Measurements from ENCODE around the gene NSMF. TPM values are rescaled to one million over a fixed set of nuclear protein-coding genes. Genes with fewer than 3 reads are reported as not detected.

Gene NSMF
- polyA plus RNA-seq, 1 donor: 33.4 TPM

DNA sequence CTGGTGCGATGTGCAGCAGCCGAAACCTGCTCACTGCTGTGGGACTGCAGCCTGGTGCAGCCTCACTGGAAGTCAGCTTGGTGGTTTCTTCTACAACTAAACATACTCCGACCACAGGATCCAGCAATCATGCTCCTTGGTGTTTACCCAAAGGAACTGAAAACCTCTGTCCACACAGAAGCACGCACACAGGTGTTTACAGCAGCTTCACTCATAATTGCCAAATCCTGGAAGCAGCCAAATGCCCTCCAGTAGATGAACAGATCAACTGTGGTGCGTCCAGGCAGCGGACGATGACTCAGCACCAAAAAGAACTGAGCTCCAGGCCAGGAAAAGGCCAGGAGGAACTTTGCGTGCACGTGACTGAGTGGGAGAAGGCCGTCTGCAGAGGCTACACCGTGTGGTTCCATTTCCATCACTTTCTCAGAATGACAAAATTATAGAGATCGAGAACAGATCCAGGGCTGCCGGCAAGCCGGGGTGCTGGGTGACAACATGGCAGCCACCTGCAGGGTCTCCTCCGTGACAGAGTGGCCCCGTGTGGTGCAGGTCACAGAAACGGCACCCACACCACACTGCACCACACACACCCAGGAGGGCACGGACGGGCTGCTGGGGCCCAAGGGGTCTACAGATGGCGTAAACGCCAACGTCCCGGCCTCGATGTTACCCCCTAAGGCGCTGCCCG lies 23.1 kb upstream of the NSMF start:
- no peak for DNase-seq

DNA sequence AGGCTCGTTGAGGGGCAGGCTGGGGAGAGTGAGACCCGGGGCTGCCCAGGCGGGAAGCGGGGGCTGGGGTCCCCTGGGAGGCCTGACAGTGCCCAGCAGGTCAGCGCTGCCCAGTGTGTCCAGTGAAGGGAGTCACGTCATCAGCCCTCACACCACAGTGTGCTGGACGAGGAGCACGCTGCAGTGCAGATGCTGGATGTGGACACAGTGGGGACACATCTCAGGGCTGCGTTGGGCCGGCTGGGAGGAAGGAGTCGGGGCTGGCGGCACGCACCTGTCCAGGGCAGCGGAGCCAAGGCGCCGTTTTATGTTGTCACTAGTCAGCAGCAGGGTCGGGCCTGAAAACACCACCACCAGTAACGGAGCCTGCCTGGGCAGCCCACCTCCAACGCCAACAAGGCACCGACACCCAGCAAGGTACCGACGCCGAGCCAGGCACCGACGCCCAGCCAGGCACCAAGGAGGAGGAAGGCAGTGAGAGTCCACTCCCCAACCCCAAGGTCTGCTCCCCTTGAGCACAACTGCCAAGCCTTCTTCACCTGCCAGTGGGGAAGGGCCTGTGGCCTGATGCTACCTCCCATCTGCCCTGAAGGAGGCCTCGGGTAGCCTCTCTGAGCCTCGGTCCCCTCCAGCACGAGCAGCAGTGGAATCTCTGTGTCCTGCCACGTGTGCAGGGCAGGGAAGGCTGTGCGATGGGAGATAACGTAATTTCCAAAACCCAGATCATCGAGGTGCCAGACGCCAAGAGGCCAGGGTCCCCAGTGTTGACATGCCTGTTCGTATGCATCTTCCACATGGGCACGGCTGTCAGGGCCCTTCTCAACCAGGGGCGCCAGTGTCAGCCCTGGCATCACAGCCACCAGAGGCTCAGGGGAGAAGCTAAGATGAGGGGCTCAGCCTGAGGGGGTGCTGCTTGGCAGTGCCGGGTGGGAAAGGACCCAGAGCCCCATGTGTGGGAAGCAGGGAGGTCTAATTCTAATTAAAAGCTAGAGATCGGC lies 21.9 kb upstream of the NSMF start:
- no peak overlapping the region for H3K27ac ChIP-seq (ENCODE audit: low read length)
- H3K36me3 ChIP-seq (ENCODE audit: control insufficient read depth, insufficient read depth, low read length): no peaks in the 10 kb centered on the region
- no CpG with 5 or more reads among the region's 38 CpGs for WGBS (ENCODE audit: insufficient coverage, low lambda C conversion rate)

More for the DNA sequence above, 23.1 kb upstream of the NSMF start:
- Histone ChIP-seq H3K4me1 (ENCODE audit: control insufficient read depth, insufficient read depth, low read length) (no peaks in the 10 kb centered on the region), H3K4me3 (ENCODE audit: low read length) (no peak overlapping the region), H3K9me3 (ENCODE audit: control insufficient read depth, low read depth, low read length) (no peaks in the 10 kb centered on the region), H3K27ac (ENCODE audit: low read length) (no peak overlapping the region), H3K36me3 (ENCODE audit: control insufficient read depth, insufficient read depth, low read length) (no peaks in the 10 kb centered on the region), H3K27me3 (ENCODE audit: control insufficient read depth, insufficient read depth, low read length) (no peaks in the 10 kb centered on the region)
- 80% methylated on average over 1 of the region's 26 CpGs for WGBS (ENCODE audit: insufficient coverage, low lambda C conversion rate)

DNA sequence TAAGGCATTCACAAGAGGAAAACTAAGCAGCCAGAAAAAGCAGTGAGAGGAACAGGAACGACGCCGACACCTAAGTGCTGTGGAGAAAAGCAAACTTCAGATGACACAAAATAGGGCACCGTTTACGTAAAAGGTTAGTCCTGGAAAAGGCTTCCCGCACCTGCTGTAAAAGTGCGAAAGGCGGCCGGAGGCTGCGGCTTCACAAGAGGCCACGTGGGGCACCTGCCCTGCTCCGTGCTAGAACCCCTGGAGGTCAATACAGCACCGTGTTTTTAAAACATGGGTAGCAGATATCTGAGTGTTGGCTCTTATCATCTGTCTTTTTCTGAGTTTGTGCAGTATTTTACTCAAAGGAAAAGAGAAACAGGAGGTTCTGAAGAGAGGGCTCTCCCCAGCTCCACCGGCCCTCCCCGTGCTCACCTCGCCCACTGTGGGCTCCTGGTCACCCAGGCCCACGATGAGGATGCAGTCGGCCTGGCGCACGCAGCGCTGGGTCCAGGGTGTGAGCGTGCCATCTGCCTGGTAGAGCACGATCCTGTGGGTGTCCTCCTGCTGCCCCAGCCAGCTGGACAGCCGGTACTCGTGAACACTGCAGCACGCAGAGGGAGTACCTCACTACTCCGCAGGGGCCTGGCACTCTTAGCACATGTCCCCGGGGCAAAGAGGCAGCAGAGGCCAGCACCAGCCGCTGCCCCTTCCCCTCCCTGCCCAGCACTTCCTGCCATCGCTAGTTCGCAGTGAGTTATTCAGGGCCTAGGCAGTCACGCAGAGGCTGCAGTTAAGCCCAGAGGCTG lies 21.0 kb upstream of the NSMF start:
- no peak for DNase-seq
- H3K36me3 ChIP-seq (ENCODE audit: control insufficient read depth, insufficient read depth, low read length): no peaks in the 10 kb centered on the region
- H3K4me3 ChIP-seq (ENCODE audit: low read length): no peak overlapping the region
- peaks cover 4% of the 10 kb centered on the region for H3K9me3 ChIP-seq (ENCODE audit: control insufficient read depth, low read depth, low read length)
- H3K27ac ChIP-seq (ENCODE audit: low read length): no peak overlapping the region
- no peaks in the 10 kb centered on the region for H3K4me1 ChIP-seq (ENCODE audit: control insufficient read depth, insufficient read depth, low read length)
- 60% methylated on average over 1 of the region's 32 CpGs for WGBS (ENCODE audit: insufficient coverage, low lambda C conversion rate)
- H3K27me3 ChIP-seq (ENCODE audit: control insufficient read depth, insufficient read depth, low read length): no peaks in the 10 kb centered on the region

More for the DNA sequence above, 21.9 kb upstream of the NSMF start:
- DNase-seq: no peak
- no peaks in the 10 kb centered on the region for H3K27me3 ChIP-seq (ENCODE audit: control insufficient read depth, insufficient read depth, low read length)
- peaks cover 4% of the 10 kb centered on the region for H3K9me3 ChIP-seq (ENCODE audit: control insufficient read depth, low read depth, low read length)
- no peak overlapping the region for H3K4me3 ChIP-seq (ENCODE audit: low read length)
- H3K4me1 ChIP-seq (ENCODE audit: control insufficient read depth, insufficient read depth, low read length): no peaks in the 10 kb centered on the region

DNA sequence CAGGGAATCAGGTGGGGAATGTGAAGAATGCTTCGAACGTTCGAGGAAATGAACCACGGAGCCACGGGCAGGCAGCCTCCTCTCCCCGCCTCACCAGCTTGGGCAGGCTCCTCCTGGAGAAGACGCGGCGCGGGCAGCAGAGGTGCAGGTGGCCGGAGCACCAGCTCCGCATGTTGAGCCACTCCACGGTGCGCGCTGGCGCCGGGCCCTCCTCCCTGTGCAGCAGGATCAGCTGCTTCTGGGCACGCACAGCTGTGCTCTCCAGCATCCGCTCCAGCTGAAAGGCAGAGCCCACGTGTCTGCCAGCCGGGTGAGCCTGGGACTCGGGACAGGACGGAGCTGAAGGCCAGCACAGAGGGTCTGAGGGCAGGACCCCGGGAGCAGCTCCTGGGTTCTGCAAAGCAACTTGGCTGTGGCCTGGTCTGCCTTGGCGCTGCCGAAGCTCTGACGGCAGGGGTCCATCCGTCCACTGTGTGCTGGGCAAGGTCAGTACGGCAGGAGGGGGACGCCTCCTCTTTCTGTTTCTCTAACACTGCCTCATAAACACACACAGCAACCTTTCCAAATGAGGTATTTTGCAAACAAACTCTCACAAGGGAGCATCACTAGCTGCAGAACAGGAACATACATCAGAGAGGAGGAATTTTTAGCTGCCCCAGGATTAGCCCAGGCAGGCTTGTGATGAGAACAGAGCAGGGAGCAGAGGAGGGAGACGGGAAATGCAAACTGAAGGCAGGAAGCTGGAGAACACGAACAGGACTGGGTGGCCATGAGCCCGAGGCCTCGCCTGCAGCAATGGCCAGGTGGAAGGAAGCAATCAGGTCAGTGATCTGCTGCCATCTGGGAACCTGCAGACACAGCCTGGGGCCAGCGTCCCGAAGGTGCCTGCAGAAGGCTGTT lies 20.1 kb upstream of the NSMF start:
- Histone ChIP-seq H3K9me3 (ENCODE audit: control insufficient read depth, low read depth, low read length) (peaks cover 11% of the 10 kb centered on the region), H3K27me3 (ENCODE audit: control insufficient read depth, insufficient read depth, low read length) (no peaks in the 10 kb centered on the region), H3K4me3 (ENCODE audit: low read length) (no peak overlapping the region), H3K4me1 (ENCODE audit: control insufficient read depth, insufficient read depth, low read length) (no peaks in the 10 kb centered on the region), H3K27ac (ENCODE audit: low read length) (no peak overlapping the region), H3K36me3 (ENCODE audit: control insufficient read depth, insufficient read depth, low read length) (no peaks in the 10 kb centered on the region)
- DNase-seq: no peak
- 68% methylated on average over 5 of the region's 36 CpGs for WGBS (ENCODE audit: insufficient coverage, low lambda C conversion rate)

DNA sequence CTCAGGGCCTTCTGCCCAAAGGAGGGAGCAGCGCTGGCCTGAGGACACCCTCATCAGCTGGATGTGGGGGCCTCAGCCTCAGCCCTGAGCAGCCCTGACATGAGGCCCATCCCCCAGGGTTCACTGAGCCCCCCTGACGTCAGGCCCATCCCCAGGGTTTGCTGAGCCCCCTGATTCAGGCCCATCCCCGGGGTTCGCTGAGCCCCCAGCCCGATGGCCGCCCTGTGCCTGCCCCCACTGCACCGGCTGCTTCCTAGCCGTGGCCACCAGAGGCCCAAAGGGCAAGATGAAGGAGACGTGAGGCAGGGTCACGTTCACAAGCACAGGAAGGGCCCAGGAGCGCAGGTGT lies 19.5 kb upstream of the NSMF start:
- H3K27ac ChIP-seq (ENCODE audit: low read length): no peak overlapping the region
- H3K4me3 ChIP-seq (ENCODE audit: low read length): no peak overlapping the region
- H3K4me1 ChIP-seq (ENCODE audit: control insufficient read depth, insufficient read depth, low read length): no peaks in the 10 kb centered on the region
- H3K27me3 ChIP-seq (ENCODE audit: control insufficient read depth, insufficient read depth, low read length): no peaks in the 10 kb centered on the region
- WGBS (ENCODE audit: insufficient coverage, low lambda C conversion rate): no CpG with 5 or more reads among the region's 11 CpGs
- DNase-seq: no peak
- H3K9me3 ChIP-seq (ENCODE audit: control insufficient read depth, low read depth, low read length): peaks cover 12% of the 10 kb centered on the region
- no peaks in the 10 kb centered on the region for H3K36me3 ChIP-seq (ENCODE audit: control insufficient read depth, insufficient read depth, low read length)

DNA sequence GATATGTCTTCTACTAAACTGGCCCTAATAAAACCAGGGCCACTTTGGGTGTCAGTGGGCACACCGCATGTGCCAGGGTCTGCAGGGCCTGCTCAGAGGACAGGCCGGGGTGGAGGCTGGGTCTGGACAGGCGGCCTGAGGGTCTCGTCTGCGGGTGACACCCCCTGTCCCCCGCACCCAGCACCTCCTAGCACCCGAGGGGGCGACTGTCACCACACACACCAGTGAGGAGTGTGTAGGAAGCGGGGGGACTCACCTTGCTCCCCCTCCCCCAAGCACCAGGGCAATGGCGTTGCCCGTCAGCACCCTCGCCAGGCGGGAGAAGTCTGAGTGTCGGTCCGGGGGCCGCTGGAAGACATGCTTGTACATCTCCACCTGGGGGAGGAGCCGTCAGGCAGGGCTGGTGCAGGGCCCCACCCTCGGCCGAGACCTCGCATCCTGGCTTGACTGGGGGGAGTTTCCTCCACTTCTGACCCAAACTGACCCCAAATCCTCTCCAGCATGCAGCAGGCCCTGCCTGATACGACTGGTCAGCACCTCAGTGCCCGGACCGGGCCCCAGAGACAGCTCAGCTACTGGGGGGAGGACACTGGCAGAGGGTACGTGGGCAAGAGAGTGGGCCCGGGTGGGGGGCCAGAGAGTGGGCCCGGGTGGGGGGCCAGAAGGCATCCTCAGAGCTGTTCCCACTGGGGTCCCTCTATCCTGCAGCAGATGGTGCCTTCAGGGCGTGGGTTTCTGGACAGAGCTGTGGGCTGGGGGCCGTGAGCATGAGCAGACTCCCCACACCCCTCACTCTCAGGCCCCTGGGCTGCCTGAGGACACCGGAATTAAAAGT lies 18.9 kb upstream of the NSMF start:
- Histone ChIP-seq H3K4me3 (ENCODE audit: low read length) (no peak overlapping the region), H3K4me1 (ENCODE audit: control insufficient read depth, insufficient read depth, low read length) (no peaks in the 10 kb centered on the region), H3K27ac (ENCODE audit: low read length) (no peak overlapping the region), H3K27me3 (ENCODE audit: control insufficient read depth, insufficient read depth, low read length) (no peaks in the 10 kb centered on the region), H3K36me3 (ENCODE audit: control insufficient read depth, insufficient read depth, low read length) (no peaks in the 10 kb centered on the region), H3K9me3 (ENCODE audit: control insufficient read depth, low read depth, low read length) (peaks cover 12% of the 10 kb centered on the region)
- WGBS (ENCODE audit: insufficient coverage, low lambda C conversion rate): no CpG with 5 or more reads among the region's 29 CpGs
- no peak for DNase-seq

DNA sequence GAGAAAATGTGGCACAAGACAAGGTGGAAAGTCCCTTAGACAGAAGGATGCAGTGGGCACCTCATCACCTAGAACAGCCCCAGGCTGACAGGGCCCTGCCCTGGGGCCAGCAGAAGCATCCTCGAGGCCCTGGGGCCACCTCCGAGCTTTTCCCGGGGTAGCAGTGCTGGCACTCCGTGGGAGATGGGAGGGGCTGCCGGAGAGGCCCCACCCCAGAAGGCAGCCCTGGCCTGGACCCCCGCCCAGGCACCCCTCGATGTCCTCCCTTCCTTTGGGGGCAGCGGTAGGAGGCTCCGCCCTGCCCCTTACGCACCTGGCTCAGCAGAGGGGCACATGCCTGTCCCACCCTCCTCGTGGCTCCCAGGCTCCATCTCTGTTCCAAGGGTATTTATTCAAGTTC lies 17.7 kb upstream of the NSMF start:
- WGBS (ENCODE audit: insufficient coverage, low lambda C conversion rate): no CpG with 5 or more reads among the region's 11 CpGs

DNA sequence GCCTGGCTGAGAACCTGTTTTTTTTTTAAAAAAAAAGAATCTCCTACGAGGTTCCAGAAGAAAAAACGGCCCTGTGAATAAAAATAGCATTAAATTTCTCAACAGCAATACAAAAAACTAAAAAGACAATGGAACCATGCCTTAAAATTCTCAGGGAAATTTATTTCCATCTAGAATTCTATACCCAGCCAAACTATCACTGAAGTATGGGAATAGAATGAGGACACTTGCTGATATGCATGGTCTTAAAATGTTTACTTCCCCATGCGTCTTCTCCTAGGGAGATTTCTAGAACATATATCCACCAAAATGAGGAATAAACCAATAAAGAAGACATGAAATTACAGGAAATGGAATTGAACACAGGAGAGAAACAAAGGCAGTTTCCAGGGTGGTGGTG lies 16.5 kb upstream of the NSMF start:
- 81% methylated on average over 3 of the region's 3 CpGs for WGBS (ENCODE audit: insufficient coverage, low lambda C conversion rate)
- Histone ChIP-seq H3K9me3 (ENCODE audit: control insufficient read depth, low read depth, low read length) (peaks cover 12% of the 10 kb centered on the region), H3K36me3 (ENCODE audit: control insufficient read depth, insufficient read depth, low read length) (no peaks in the 10 kb centered on the region), H3K27ac (ENCODE audit: low read length) (no peak overlapping the region), H3K4me3 (ENCODE audit: low read length) (no peak overlapping the region), H3K4me1 (ENCODE audit: control insufficient read depth, insufficient read depth, low read length) (no peaks in the 10 kb centered on the region), H3K27me3 (ENCODE audit: control insufficient read depth, insufficient read depth, low read length) (no peaks in the 10 kb centered on the region)
- DNase-seq: no peak

More for the DNA sequence above, 17.7 kb upstream of the NSMF start:
- DNase-seq: no peak
- H3K4me1 ChIP-seq (ENCODE audit: control insufficient read depth, insufficient read depth, low read length): no peaks in the 10 kb centered on the region
- H3K27me3 ChIP-seq (ENCODE audit: control insufficient read depth, insufficient read depth, low read length): no peaks in the 10 kb centered on the region
- H3K36me3 ChIP-seq (ENCODE audit: control insufficient read depth, insufficient read depth, low read length): no peaks in the 10 kb centered on the region
- H3K4me3 ChIP-seq (ENCODE audit: low read length): no peak overlapping the region
- no peak overlapping the region for H3K27ac ChIP-seq (ENCODE audit: low read length)
- H3K9me3 ChIP-seq (ENCODE audit: control insufficient read depth, low read depth, low read length): peaks cover 12% of the 10 kb centered on the region

DNA sequence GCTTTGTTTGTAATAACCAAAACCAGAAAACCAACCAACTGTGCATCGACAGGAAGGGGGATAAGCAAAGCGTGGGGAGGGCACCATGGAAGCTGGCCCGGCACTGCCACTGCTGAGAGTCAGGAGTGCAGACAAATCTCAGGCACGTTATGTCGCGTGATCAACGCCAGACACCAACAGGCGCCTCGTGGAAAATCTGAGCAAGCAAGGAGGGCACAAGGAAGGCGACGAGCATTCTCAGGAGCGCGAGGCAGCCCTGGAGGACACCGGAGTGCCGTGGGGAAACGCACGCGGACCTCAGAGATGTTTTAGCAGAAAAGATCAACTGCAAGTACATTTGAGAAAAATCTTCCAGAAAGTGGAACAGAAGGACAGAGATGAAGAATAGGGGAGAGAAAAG lies 15.1 kb upstream of the NSMF start:
- Histone ChIP-seq H3K27ac (ENCODE audit: low read length) (no peak overlapping the region), H3K27me3 (ENCODE audit: control insufficient read depth, insufficient read depth, low read length) (no peaks in the 10 kb centered on the region), H3K4me3 (ENCODE audit: low read length) (no peak overlapping the region), H3K4me1 (ENCODE audit: control insufficient read depth, insufficient read depth, low read length) (no peaks in the 10 kb centered on the region), H3K9me3 (ENCODE audit: control insufficient read depth, low read depth, low read length) (peaks cover 12% of the 10 kb centered on the region), H3K36me3 (ENCODE audit: control insufficient read depth, insufficient read depth, low read length) (no peaks in the 10 kb centered on the region)
- WGBS (ENCODE audit: insufficient coverage, low lambda C conversion rate): over 99% methylated on average over 9 of the region's 18 CpGs
- no peak for DNase-seq

All from large intestine (tissue), 3 donors.